Measurements from ENCODE around the gene ZNF451.
A peak's percentile ranks its signal among the peaks of the same experiment; 100 is the strongest.
"Not testable (repeated sequence)": the region's sequence is repeated elsewhere in the genome, so short reads cannot be mapped to it uniquely, and the experiment has no call there.

The ZNF451 gene

DNA sequence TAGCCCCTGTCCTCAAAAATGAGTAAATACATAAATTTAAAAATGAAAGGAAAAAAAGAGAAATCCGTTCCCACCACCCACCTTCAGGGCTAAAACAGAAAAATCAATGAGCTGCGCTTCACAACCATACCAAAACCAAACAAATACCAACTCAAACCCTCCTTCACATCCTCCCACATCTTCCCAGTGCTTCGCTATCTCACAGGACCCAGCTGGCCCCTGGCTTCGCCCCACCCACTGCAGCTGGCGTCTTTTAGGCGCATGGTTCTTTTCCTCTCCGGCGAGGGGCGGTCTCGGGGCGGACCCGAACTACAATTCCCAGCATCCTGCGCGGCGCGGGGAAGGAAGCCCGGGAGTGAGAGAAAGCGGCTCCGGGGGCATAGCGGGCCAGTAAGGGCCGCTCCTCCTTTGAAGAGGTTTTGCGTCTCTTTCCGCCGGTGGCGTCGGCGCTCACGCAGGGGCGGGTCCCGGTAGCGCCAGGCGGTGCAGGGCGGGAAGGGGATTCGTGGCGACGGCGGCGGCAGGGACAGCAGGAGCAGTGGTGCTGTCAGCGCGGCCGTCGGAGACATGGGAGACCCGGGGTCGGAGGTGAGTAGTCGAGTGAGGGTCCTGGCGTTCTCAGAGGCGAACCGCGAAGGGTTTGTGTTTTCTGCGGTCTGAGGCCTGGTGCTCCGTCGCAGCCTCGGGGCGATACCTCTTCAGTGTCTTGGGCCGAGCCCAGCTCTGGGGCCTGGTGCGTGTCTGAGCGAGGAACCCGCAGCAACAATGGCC, at the start of gene ZNF451:
Gene ZNF451 (plus strand): TSS at position 502 of the 771 bp plus-strand sequence. CDS start 66 bp downstream, at position 568.
- DNase-seq (ENCODE audit: low read depth in 3 of 3, low spot score in 1 of 3) = peak; percentile 83 to 95 (median 86)

DNA sequence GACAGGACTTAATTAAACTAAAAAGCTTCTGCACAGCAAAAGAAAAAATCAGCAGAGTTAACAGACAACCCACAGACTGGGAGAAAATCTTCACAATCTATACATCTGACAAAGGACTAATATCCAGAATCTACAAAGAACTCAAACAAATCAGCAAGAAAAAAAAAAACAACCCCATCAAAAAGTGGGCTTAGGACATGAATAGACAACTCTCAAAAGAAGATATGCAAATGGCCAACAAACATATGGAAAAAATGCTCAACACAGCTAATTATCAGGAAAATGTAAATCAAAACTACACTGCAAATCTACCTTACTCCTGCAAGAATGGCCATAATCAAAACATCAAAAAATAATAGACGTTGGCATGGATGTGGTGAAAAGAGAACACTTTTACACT, 45.9 kb upstream of the ZNF451 start:
- not testable (repeated sequence) for DNase-seq (ENCODE audit: low read depth in 3 of 3, low spot score in 1 of 3)

DNA sequence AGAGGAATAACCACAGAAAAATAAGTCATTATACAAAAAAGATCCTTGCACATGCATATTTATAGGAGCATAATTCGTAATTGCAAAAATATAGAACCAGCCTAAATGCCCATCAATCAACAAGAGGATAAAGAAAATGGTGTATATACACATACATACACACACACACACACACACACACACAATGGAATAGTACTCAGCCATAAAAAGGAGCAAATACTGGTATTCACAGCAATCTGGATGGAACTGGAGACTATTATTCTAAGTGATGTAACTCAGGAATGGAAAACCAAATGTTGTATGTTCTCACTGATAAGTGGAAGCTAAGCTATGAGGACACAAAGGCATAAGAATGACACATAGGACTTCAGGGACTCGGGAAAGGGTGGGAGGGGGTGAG, 45.4 kb upstream of the ZNF451 start:
- no peak for DNase-seq (ENCODE audit: low read depth in 3 of 3, low spot score in 1 of 3)

DNA sequence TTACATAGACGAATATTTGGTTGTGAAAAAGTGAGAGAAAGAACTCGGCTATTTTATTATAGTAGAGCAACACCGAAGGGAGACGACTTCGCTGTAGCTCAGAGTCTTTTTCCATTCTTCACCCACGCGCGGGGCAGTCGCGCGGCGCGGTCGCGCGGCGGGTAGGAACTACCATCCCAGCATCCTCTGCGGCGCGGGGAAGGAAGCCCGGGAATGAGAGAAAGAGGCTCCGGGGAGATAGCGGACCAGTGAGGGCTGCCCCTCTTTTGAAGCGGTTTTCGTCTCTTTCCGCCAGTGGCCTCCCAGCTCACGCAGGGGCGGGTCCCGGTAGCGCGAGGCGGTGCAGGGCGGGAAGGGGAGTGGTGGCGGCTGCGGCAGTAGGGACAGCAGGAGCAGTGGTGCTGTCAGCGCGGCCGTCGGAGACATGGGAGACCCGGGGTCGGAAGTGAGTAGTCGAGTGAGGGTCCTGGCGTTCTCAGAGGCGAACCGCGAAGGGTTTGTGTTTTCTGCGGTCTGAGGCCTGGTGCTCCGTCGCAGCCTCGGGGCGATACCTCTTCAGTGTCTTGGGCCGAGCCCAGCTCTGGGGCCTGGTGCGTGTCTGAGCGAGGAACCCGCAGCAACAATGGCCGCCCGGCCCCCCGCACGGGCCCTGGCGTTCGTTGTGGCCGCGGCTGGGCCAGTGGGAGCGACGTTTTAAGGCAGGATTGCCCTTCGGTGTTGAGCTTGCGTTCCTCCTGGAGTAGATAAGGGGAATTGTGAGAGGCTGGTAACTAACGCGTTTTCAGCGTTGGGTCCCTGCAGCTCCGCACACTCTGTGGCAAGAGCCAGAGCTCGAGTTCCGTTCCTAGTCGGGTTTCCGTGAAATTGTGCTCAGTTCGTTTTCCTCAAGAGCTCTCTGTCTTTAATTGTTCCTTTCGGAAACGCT, 43.4 kb upstream of the ZNF451 start, which contains the start of gene KIAA1586:
Gene KIAA1586 (plus strand): TSS at position 362 of the 925 bp plus-strand sequence. CDS start 63 bp downstream, at position 425.
- DNase-seq (ENCODE audit: low read depth in 3 of 3, low spot score in 1 of 3) = peak; percentile 28 to 62 (median 42)

DNA sequence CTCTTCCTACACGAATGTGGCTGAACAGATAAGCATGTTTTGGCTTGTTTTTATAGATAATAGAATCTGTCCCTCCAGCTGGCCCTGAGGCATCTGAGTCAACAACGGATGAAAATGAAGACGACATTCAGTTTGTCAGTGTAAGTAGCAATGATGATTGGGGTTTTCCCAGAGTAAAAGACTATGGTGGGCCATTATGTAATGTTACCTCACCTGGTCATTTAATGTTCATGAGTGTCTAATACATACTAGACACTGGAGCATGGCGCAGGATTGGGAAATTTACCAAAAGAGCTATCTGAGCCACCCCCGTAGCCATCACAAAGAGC, 42.8 kb upstream of the ZNF451 start:
- not testable (repeated sequence) for DNase-seq (ENCODE audit: low read depth in 3 of 3, low spot score in 1 of 3)

GRCh38 chr6:57047859-57048258, 42.1 kb upstream of the ZNF451 start:
- not testable (repeated sequence) for DNase-seq (ENCODE audit: low read depth in 3 of 3, low spot score in 1 of 3)

DNA sequence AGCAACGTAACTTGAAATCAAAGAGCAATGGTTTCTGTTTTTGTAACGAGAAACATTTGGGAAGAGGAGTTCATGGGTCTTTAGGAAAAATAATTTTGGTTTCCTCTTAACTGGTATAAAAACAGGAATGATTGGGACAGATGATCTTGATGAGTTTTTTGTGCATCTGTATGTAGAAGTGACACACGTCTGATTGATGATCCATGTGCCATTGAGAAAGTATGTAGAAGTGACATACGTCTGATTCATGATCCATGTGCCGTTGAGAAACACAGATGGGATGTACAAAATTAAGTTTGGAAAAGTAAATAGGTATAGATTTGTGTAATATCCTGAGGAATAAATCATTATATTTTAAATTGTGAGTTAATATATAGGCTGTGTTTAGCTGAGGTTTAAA, 41.4 kb upstream of the ZNF451 start:
- DNase-seq (ENCODE audit: low read depth in 3 of 3, low spot score in 1 of 3) = no peak

- no peak for DNase-seq (ENCODE audit: low read depth in 3 of 3, low spot score in 1 of 3)
Measured at GRCh38 chr6:57063847-57064246, 26.1 kb upstream of the ZNF451 start.

DNA sequence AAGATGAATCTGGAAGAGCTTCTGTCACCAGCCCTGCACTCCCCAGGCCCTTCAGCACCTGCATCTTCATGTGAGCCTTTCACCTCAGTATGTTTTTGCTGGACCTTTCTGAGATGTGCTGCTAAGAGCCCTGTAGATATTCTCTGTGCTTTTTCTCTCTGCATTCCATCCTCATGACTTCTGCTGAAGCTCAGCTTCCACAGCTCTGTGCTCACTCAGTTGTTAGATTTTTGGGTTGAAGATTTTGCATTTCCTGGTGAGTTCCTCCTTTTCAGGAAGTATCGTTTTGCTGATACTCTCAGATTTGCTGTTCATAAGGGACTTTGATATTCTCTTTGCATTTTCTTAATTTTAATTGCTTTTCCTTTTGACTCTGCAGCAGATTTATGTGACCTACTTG, 25.2 kb upstream of the ZNF451 start:
- no peak for DNase-seq (ENCODE audit: low read depth in 3 of 3, low spot score in 1 of 3)

- no peak for DNase-seq (ENCODE audit: low read depth in 3 of 3, low spot score in 1 of 3)
Measured at GRCh38 chr6:57068061-57068460, 21.9 kb upstream of the ZNF451 start.

GRCh38 chr6:57069228-57069627, 20.8 kb upstream of the ZNF451 start:
- no peak for DNase-seq (ENCODE audit: low read depth in 3 of 3, low spot score in 1 of 3)

- no peak for DNase-seq (ENCODE audit: low read depth in 3 of 3, low spot score in 1 of 3)
Measured at GRCh38 chr6:57069920-57070331, 20.1 kb upstream of the ZNF451 start.

DNA sequence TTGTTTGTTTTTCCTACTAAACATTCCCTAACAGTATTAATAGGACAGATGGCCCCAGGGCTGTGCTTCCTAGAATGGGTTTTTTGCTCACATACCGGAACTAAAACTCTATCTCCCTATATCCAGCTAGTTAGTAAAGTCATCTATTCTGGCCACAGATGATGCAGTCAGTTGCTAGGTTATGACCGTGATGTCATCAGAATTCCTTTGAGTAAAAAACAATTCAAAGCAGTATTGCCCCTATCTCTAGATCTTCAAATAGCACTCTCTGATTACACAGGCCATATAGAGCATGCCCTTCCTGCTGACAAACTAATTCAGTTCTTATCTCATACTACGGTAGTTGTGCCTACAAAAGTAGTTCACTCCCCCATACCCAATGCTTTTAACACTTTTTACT, 17.9 kb upstream of the ZNF451 start:
- DNase-seq (ENCODE audit: low read depth in 3 of 3, low spot score in 1 of 3) = no peak

DNA sequence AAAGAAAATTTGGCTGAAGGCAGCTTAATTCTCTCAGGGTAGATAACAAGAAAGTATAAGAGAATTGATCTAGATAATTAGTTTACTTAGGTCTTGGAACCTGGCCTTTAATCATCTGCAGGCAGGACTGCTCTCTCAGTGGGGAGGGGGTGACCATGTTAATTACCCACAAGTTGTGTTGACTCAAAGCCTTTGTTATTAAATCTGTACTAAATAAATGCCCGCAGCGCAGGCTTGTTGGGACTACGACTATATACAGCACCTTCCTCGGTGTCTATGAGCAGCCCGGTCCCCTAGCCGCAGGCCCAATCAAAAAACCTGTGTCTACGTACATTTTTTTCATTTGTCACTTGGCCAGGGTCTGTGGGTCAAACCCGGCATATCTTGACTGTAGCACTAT, 15.6 kb upstream of the ZNF451 start:
- DNase-seq (ENCODE audit: low read depth in 3 of 3, low spot score in 1 of 3) = no peak

- no peak for DNase-seq (ENCODE audit: low read depth in 3 of 3, low spot score in 1 of 3)
Measured at GRCh38 chr6:57075092-57075491, 14.9 kb upstream of the ZNF451 start.

DNA sequence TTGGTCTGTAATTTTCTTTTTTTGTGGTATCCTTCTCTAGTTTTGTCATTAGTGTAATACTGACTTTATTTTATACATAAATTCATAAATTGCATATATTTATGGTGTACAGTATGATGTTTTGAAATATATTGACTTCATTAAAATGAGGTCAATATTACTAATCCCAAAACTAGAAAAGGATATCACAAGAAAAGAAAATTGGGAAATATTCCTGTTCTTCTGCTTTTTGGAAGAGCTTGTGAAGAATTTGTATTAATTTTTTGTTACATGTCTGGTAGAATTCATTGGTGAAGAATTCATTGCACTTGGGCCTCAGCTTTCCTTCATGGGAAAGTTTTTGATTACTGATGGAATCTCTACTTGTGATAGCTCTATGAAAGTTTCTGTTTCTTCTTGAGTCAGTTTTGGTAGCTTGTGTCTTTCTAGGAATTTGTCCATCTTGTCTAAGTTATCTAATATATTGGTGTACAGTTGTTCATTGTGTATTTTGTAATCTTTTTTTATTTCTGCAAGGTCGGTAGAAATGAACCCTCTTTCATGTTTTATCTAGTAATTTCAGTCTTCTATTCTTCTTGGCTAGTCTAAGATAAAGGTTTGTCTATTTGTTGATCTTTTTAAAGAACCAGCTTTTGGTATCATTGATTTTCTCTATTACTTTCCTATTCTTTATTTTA, 11.3 kb upstream of the ZNF451 start:
- no peak for DNase-seq (ENCODE audit: low read depth in 3 of 3, low spot score in 1 of 3)

DNA sequence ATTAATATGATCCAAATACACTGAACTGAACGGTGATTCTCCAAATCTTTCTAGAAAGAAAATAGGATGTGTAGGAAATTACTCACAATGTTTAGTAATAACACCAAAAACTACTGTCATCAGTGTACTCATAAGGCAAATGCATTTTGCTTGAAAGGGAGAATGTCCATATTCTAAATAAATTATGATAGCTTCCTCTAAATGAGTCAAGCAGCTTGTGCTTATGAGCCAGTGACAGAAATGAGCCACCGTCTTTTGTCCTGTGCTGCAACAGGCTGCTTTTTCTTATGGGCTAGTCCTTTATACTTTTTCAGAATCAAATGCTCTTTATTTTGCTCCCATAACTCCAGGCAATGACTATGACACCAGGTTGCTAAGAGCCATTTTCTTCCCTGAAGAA, 4.5 kb upstream of the ZNF451 start:
- DNase-seq (ENCODE audit: low read depth in 3 of 3, low spot score in 1 of 3) = no peak

DNA sequence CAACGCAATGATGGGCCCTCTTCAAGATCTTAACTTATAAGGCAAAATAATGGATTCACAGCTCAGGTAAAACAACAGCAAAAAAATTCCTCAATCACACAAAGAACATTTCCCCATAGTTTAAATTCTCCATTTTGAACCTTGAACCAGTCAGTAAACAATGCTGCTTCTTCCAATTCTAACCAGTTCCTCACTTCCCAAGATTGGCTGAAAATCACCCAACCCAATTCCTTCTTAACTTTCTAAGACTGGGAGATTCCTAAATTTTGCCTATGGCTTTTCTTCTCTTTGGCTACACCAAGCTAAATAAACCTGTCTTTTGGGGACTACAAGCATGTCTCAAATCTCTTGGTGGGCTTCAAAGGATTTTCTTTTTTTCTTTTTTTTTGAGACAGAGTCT, 3.1 kb upstream of the ZNF451 start:
- no peak for DNase-seq (ENCODE audit: low read depth in 3 of 3, low spot score in 1 of 3)

- DNase-seq (ENCODE audit: low read depth in 3 of 3, low spot score in 1 of 3) = no peak
Measured at GRCh38 chr6:57087916-57088315, 2.1 kb upstream of the ZNF451 start.

GRCh38 chr6:57089265-57089664, 723 bp upstream of the ZNF451 start:
- no peak for DNase-seq (ENCODE audit: low read depth in 3 of 3, low spot score in 1 of 3)

DNA sequence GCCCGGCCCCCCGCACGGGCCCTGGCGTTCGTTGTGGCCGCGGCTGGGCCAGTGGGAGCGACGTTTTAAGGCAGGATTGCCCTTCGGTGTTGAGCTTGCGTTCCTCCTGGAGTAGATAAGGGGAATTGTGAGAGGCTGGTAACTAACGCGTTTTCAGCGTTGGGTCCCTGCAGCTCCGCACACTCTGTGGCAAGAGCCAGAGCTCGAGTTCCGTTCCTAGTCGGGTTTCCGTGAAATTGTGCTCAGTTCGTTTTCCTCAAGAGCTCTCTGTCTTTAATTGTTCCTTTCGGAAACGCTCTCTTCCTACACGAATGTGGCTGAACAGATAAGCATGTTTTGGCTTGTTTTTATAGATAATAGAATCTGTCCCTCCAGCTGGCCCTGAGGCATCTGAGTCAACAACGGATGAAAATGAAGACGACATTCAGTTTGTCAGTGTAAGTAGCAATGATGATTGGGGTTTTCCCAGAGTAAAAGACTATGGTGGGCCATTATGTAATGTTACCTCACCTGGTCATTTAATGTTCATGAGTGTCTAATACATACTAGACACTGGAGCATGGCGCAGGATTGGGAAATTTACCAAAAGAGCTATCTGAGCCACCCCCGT, 575 bp downstream of the ZNF451 start:
- DNase-seq (ENCODE audit: low read depth in 3 of 3, low spot score in 1 of 3) = not testable (repeated sequence)
